BLaER1 treated with 17β-estradiol and CSF1 and Interleukin-3, amounts not matched to agents 10 nM and 100 nM (cell line): Measurements from ENCODE around the gene PRDM16.
A peak's percentile ranks its signal among the peaks of the same experiment; 100 is the strongest.

Source experiments
- H3K27ac ChIP-seq, 11 experiments: shearing (Covaris generic); formaldehyde crosslinking; 2 replicates each; pipeline ENCODE4 v1.8.1; 2022
- H3K27me3 ChIP-seq, 11 experiments: shearing (Covaris generic); formaldehyde crosslinking; 2 replicates each; pipeline ENCODE4 v1.8.1; 2022
- H3K36me3 ChIP-seq, 11 experiments: shearing (Covaris generic); formaldehyde crosslinking; 2 replicates each; pipeline ENCODE4 v1.8.1; 2022
- H3K4me1 ChIP-seq, 10 experiments: shearing (Covaris generic); formaldehyde crosslinking; 2 replicates each; pipeline ENCODE4 v1.8.1; 2022
- H3K4me2 ChIP-seq, 11 experiments: shearing (Covaris generic); formaldehyde crosslinking; 2 replicates each; pipeline ENCODE4 v1.8.1; 2022
- H3K4me3 ChIP-seq, 10 experiments: shearing (Covaris generic); formaldehyde crosslinking; 2 replicates each; pipeline ENCODE4 v1.8.1; 2022
- H3K9ac ChIP-seq, 11 experiments: shearing (Covaris generic); formaldehyde crosslinking; 2 replicates each; pipeline ENCODE4 v1.8.1; 2022
- H3K9me3 ChIP-seq, 11 experiments: shearing (Covaris generic); formaldehyde crosslinking; replicated peaks in 1 of 11; 2 replicates each; pipeline ENCODE4 v1.8.1; 2022
- H4K20me1 ChIP-seq, 11 experiments: shearing (Covaris generic); formaldehyde crosslinking; 2 replicates each; pipeline ENCODE4 v1.8.1; 2022
- Cebpa-rat ChIP-seq, 11 experiments: shearing (Covaris generic); IDR thresholded peaks; 2 replicates each; pipeline ENCODE4 v1.8.1; 2022

PRDM16 gene

DNA sequence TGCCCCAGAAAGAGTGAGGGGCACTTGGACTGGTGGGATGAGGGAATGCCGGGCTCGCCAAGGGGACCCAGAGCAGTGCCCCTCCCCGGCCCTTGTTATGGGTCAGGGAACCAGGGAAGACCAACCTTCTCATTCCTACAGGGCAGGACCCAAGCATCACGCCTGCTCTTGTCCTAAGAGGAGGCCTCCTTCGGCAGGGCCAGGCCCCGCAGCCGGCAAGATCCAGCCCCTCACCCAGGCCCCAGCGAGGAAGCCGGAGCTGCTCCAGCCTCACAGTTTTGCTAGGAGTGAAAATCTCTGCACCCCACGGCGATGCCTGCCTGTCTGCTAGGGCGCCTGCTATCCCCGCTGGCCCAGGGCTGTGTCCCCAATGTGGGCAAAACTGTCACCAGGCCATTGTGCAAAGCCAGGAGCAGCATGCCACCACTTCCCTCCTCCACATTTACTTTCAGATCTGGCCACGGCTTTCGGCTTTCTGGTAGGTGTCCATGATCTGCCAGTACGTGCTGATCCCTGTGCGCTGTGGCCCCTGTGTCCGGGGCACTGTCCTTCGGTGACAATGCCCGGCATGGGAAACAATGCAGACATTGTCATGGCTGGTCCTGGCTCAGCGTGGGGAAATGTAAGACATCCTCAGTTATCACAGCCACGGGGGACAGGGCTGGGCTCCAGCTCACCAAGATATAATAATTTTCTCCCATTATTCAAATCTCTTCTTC, 38.2 kb upstream of the PRDM16 start:
- Histone ChIP-seq H4K20me1 (peaks cover 0 to 74% (median 29%) of the 10 kb centered on the region in 11 experiments; a peak in 13 of 22 replicates), H3K36me3 (no peaks in the 10 kb centered on the region), H3K27me3 (peaks cover 52 to 93% (median 89%) of the 10 kb centered on the region in 11 experiments), H3K4me2 (no peak overlapping the region), H3K9ac (no peak overlapping the region), H3K4me3 (no peak overlapping the region), H3K27ac (no peak overlapping the region), H3K9me3 (peaks cover 0 to 8% (median 0%) of the 10 kb centered on the region in 11 experiments; a peak in 1 of 22 replicates), H3K4me1 (peaks cover 0 to 29% (median 27%) of the 10 kb centered on the region in 10 experiments; a peak in 16 of 20 replicates)
- TF ChIP-seq Cebpa-rat (IDR thresholded peaks at IDR 0.05), result no peak

DNA sequence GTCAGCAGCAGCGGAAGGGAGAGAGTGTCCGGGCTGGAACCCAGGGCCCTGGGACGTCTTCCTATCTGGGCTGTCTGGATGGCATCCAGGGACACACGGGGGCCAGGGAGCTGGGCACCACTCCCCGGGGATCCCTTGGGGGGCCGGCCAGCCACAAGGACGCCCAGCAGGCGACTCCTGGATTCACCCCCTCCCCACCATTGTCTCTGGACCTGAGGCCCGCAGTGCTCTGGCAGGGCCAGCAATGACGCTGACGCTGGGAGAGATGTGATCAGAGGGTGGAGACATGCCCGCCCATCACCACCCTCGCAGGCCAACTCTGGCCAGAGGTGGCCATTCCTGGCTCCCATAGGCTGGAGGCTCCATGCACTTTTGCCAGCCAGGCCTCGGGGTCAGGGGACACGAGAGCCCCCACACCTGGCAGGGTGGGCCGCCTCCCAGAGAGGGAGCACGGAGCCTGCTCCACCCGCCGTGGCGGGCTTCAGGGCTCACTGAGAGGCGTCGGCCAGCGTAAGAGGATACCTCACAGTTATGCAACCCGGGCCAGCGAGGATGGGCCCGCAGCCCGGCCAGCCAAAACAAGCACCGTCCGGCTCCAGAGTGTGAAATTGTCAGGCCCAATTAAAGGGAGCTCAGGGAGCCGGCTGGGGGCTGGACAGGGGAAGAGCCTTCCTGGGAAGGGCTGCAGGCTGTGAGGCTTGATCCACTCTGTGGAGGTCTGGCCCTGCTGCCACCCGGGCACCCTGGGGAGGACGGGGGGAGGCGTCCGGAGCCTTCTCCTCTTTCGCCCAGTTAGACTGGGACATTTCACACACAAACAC, 37.4 kb upstream of the PRDM16 start:
- Histone ChIP-seq H3K27me3 (peaks cover 52 to 97% (median 85%) of the 10 kb centered on the region in 11 experiments), H3K27ac (no peak overlapping the region), H3K9ac (no peak overlapping the region), H3K9me3 (peaks cover 0 to 6% (median 0%) of the 10 kb centered on the region in 11 experiments; a peak in 1 of 22 replicates), H3K36me3 (no peaks in the 10 kb centered on the region), H3K4me3 (no peak overlapping the region), H3K4me2 (no peak overlapping the region), H3K4me1 (peaks cover 0 to 29% (median 27%) of the 10 kb centered on the region in 10 experiments; a peak in 16 of 20 replicates), H4K20me1 (peaks cover 0 to 82% (median 29%) of the 10 kb centered on the region in 11 experiments; a peak in 13 of 22 replicates)
- no peak for TF ChIP-seq Cebpa-rat (IDR thresholded peaks at IDR 0.05)

DNA sequence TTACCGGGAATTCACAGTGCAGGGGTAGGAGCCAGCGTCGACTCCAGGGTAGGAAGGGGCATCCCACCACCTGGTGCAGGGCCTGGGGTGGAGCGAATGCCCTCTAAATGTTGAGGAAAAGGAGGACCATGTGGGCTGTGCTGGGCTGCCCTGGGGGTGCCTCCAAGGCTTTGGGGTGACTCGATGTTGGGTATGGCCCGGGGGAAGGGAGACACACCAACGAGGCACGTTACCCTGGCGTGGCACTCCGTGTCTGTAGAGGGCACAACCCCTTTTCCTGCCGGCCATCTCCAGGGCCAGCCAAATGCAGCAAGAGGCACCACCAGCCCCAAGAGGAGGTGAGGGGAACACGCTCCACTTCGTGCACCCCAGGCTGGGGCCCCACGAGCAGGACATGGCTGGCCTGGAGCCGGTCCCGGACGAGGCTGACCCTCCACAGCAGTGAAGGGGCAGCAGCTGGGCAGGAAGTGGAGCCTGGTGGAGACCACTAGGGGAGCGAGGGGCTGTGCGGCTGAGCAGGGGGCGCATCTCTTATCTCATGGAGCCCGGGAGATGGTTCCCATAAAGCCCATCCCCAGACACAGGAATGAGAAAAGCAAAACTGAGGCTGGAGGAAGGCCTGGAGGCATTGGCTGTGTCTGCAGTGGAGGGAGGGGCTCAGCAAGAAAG, 36.5 kb upstream of the PRDM16 start:
- Histone ChIP-seq H3K4me2 (peak overlapping the region in 8 of 11 experiments; percentile 10 to 72 (median 65); a peak in 14 of 22 replicates), H3K9ac (no peak overlapping the region), H3K9me3 (no peaks in the 10 kb centered on the region; a peak in 1 of 22 replicates), H3K27me3 (peaks cover 45 to 90% (median 76%) of the 10 kb centered on the region in 11 experiments), H3K4me1 (peaks cover 0 to 29% (median 27%) of the 10 kb centered on the region in 10 experiments; a peak in 16 of 20 replicates), H3K27ac (no peak overlapping the region), H3K36me3 (no peaks in the 10 kb centered on the region), H4K20me1 (peaks cover 0 to 83% (median 29%) of the 10 kb centered on the region in 11 experiments; a peak in 14 of 22 replicates), H3K4me3 (no peak overlapping the region)
- TF ChIP-seq Cebpa-rat (IDR thresholded peaks at IDR 0.05), result no peak

DNA sequence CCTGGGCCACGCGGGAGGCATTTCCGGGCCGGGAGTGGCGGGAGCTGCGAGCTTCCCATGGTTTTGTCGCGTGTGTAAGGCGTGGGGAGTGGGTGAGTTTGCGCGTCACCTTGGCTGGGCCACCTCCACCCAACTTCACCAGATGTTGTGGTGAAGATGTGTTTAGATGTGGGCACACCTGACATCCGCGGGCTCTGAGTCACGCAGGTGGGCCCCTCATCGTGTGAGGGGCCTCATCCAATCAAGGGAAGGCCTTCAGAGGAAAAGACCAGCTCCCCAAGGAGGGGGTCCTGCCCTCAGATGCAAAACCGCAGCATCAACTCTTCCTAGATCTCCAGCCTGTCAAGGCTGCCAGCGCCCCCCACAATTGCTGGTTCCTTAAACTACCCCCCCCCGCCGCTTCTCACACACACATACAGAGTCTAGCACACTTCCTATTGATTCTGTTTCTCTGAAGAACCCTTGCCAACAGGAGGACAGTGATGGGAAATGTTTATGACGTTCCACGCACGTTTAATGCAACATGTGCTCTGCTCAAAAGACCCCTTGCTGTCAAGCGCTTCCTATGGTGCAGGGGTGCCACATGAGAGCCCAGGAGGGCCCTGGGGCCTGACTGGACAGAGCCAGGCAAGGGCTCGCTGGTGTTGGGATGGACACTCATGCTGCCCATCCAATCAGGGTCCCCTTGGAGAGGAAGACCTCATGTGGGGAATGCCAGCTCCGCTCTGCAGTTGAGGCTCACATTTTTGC, 35.8 kb upstream of the PRDM16 start:
- H3K4me2 ChIP-seq, result peak overlapping the region in 9 of 11 experiments; percentile 10 to 72 (median 63); a peak in 15 of 22 replicates
- H3K27ac ChIP-seq, result no peak overlapping the region
- H3K9me3 ChIP-seq, result no peaks in the 10 kb centered on the region
- peaks cover 0 to 31% (median 27%) of the 10 kb centered on the region in 10 experiments; a peak in 16 of 20 replicates for H3K4me1 ChIP-seq
- TF ChIP-seq Cebpa-rat (IDR thresholded peaks at IDR 0.05), result no peak
- H4K20me1 ChIP-seq, result peaks cover 0 to 84% (median 29%) of the 10 kb centered on the region in 11 experiments; a peak in 14 of 22 replicates
- no peaks in the 10 kb centered on the region for H3K36me3 ChIP-seq
- H3K27me3 ChIP-seq, result peaks cover 38 to 87% (median 69%) of the 10 kb centered on the region in 11 experiments
- H3K9ac ChIP-seq, result no peak overlapping the region
- H3K4me3 ChIP-seq, result no peak overlapping the region

DNA sequence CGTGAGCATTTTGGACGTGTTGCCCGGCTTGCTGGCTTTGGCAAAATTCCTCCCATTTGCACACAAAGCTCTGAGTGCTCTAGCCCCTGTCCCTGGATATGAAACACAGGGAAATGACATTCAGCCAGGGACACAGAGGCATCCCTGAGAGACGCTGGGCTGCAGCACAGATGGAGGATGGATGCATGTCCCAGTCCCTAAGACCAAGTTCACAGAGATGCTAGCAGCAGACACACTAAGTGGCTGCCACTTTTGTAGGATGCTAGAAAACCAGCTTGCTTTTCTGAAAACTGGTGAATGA, 35.3 kb upstream of the PRDM16 start:
- H3K4me3 ChIP-seq, result no peak overlapping the region
- no peak for TF ChIP-seq Cebpa-rat (IDR thresholded peaks at IDR 0.05)
- no peak overlapping the region for H3K27ac ChIP-seq
- peaks cover 33 to 84% (median 66%) of the 10 kb centered on the region in 11 experiments for H3K27me3 ChIP-seq
- peaks cover 0 to 31% (median 28%) of the 10 kb centered on the region in 10 experiments; a peak in 16 of 20 replicates for H3K4me1 ChIP-seq
- no peaks in the 10 kb centered on the region for H3K36me3 ChIP-seq
- H3K9ac ChIP-seq, result no peak overlapping the region
- no peaks in the 10 kb centered on the region for H3K9me3 ChIP-seq
- peak overlapping the region in 8 of 11 experiments; percentile 49 to 72 (median 65); a peak in 12 of 22 replicates for H3K4me2 ChIP-seq
- peaks cover 0 to 84% (median 25%) of the 10 kb centered on the region in 11 experiments; a peak in 14 of 22 replicates for H4K20me1 ChIP-seq

DNA sequence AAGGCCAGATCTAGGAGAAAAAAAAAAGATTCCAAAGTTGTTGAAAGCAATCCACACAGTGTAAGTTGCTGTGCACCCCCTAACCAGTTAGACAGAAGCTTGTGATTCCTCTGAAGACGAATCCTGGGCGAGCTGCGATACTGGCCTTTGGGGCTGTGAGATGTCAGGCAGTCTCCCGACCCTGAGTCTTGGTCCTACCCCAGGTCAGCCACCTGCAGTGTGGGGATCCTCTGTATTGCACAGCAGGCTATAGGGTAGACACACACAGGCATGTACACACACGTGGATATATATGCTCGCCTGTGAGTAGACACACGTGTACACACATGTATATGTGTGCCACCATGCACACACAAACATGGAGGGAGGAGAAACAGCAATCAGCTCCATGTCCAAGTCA, 34.8 kb upstream of the PRDM16 start:
- H3K4me2 ChIP-seq, result peak overlapping the region in 2 of 11 experiments; percentile 55 to 70; a peak in 3 of 22 replicates
- H3K36me3 ChIP-seq, result no peaks in the 10 kb centered on the region
- peaks cover 28 to 80% (median 64%) of the 10 kb centered on the region in 11 experiments for H3K27me3 ChIP-seq
- H4K20me1 ChIP-seq, result peaks cover 0 to 83% (median 20%) of the 10 kb centered on the region in 11 experiments; a peak in 14 of 22 replicates
- H3K27ac ChIP-seq, result no peak overlapping the region
- peaks cover 0 to 31% (median 28%) of the 10 kb centered on the region in 10 experiments; a peak in 16 of 20 replicates for H3K4me1 ChIP-seq
- H3K4me3 ChIP-seq, result no peak overlapping the region
- no peaks in the 10 kb centered on the region for H3K9me3 ChIP-seq
- TF ChIP-seq Cebpa-rat (IDR thresholded peaks at IDR 0.05), result no peak
- no peak overlapping the region for H3K9ac ChIP-seq

DNA sequence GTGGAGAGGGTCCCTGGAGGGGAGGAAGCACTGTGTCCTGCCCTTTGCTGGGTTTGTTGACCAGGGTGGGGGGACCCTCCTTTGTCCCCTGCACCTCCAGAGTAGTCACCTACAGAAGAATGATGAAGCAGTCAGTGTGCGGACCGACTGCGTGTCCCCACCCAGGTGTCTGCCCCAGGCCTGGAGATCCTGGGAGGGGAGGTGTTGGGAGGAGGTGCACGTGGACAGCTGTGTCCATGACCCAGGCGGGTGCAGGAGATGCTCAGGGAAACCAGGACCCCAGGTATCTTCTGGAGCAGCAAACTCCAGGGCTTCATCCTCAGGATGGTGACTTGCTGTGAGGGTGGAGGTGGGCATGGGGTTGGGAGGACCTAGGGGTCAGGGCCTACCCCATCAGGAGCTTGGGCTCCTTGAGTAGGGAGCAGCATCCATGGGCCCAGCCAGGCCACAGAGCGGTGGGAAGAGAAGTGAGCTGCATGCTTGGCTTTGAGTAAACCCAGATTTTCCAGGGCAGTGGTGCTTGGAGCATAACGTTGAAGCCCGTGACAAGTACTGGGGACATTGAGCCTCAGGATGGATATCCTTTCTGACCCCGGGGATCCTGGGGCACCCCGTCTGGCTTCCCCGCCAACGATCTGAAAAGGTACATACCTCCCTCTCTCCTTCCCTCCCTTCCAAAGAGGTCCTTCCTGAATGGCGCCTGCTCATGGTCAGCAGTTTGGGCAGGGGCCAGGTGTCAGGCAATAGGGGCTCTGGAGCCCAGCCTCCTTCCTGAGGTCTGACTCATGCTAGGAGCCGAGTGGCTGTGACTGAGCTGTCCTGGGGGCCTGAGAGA, 34.1 kb upstream of the PRDM16 start:
- H3K4me2 ChIP-seq, result no peak overlapping the region
- H3K4me1 ChIP-seq, result peaks cover 0 to 27% (median 24%) of the 10 kb centered on the region in 10 experiments; a peak in 16 of 20 replicates
- no peak overlapping the region for H3K9ac ChIP-seq
- H4K20me1 ChIP-seq, result peaks cover 0 to 75% (median 12%) of the 10 kb centered on the region in 11 experiments; a peak in 12 of 22 replicates
- H3K4me3 ChIP-seq, result no peak overlapping the region
- H3K27ac ChIP-seq, result no peak overlapping the region
- H3K36me3 ChIP-seq, result no peaks in the 10 kb centered on the region
- H3K27me3 ChIP-seq, result peaks cover 21 to 72% (median 56%) of the 10 kb centered on the region in 11 experiments
- H3K9me3 ChIP-seq, result no peaks in the 10 kb centered on the region
- no peak for TF ChIP-seq Cebpa-rat (IDR thresholded peaks at IDR 0.05)
